ENCODE measurements around the gene MGAT4C.

GRCh38 chr12:86257134-86257533 lies 943 bp upstream of the MGAT4C start:
- TF ChIP-seq CTCF (IDR thresholded peaks at IDR 0.05) (no peak), POLR2A (IDR thresholded peaks at IDR 0.05) (no peak)

Measured in tibial nerve (tissue), 3 donors.